Fibroblast of pulmonary artery (primary cell): ENCODE data around the gene ENAH.
"Not testable (repeated sequence)": the region's sequence is repeated elsewhere in the genome, so short reads cannot be mapped to it uniquely, and the experiment has no call there.

ENCODE experiments used
- DNase-seq: peaks from one replicate; pipeline ENCODE4 v3.0.0-alpha.2; 2010; ENCODE audit warnings: low read depth
- H3K4me3 ChIP-seq: replicated peaks from 2 replicates; pipeline ENCODE4 v1.5.1; 2011; ENCODE audit warnings: low read depth, mild to moderate bottlenecking, control low read depth, low read length, moderate library complexity
- TF ChIP-seq, protein P1 (sequence below): IDR thresholded peaks from 2 replicates; pipeline ENCODE4 v1.5.1; 2011; ENCODE audit warnings: mild to moderate bottlenecking, control low read depth, low read length, inconsistent platforms; ENCODE audit errors: missing control alignments

The ENAH gene

DNA sequence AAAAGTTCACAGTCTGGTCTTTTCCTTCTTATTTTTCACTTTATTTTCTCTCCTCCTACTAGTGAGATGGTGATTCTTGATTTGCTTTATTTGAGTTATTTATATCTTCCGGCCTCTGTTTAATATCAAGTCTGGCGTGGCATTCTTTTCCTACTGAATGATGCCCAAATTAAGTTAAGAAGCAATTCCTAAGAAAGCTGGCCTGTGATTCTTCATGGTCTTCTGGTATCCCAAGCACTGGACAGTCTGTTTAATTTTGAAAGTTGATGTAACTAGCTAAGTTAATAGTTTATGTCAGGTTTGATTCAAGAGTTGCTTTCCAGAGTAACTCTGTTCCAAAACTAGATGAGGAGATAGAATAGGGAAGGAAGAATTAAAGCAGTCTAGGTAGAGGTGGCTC, 9.2 kb upstream of the ENAH start:
- no peak overlapping the region for H3K4me3 ChIP-seq
- TF ChIP-seq, protein P1, sequence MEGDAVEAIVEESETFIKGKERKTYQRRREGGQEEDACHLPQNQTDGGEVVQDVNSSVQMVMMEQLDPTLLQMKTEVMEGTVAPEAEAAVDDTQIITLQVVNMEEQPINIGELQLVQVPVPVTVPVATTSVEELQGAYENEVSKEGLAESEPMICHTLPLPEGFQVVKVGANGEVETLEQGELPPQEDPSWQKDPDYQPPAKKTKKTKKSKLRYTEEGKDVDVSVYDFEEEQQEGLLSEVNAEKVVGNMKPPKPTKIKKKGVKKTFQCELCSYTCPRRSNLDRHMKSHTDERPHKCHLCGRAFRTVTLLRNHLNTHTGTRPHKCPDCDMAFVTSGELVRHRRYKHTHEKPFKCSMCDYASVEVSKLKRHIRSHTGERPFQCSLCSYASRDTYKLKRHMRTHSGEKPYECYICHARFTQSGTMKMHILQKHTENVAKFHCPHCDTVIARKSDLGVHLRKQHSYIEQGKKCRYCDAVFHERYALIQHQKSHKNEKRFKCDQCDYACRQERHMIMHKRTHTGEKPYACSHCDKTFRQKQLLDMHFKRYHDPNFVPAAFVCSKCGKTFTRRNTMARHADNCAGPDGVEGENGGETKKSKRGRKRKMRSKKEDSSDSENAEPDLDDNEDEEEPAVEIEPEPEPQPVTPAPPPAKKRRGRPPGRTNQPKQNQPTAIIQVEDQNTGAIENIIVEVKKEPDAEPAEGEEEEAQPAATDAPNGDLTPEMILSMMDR, result no peak
- DNase-seq, result no peak

GRCh38 chr1:225660544-225660946, 7.6 kb upstream of the ENAH start:
- TF ChIP-seq, protein P1, result no peak
- H3K4me3 ChIP-seq, result no peak overlapping the region
- no peak for DNase-seq

- peak; percentile 33 for DNase-seq
- TF ChIP-seq, protein P1, result no peak
- H3K4me3 ChIP-seq, result no peak overlapping the region
Observed at GRCh38 chr1:225658041-225658440, 5.1 kb upstream of the ENAH start.

DNA sequence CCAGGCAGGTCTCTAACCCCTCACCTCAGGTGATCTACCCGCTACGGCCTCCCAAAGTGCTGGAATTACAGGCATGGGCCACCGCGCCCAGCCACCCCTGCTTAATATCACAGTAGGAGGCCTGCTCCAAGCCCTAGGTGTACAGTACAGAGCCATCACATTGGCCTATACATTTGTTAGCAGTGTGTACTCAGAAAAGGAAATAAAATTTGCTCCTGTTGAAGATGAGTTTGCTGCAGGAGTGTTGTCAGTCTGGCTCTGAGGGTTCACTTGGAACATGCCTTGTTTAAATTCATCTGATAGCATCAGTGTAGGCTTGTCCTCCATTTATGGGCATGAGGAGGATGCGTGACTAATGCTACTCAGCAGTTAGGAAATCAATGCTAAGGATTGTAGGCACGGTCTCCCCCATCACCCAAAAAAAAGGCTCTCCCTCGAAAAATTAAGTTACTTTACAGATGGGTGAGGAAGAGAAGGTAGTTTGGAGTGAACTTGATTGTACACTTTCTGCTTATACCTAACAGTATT, 4.6 kb upstream of the ENAH start:
- DNase-seq, result peak; percentile 85
- TF ChIP-seq, protein P1, result no peak
- H3K4me3 ChIP-seq, result no peak overlapping the region

GRCh38 chr1:225656259-225656655, 3.3 kb upstream of the ENAH start:
- DNase-seq, H3K4me3 ChIP-seq: not testable (repeated sequence)

DNA sequence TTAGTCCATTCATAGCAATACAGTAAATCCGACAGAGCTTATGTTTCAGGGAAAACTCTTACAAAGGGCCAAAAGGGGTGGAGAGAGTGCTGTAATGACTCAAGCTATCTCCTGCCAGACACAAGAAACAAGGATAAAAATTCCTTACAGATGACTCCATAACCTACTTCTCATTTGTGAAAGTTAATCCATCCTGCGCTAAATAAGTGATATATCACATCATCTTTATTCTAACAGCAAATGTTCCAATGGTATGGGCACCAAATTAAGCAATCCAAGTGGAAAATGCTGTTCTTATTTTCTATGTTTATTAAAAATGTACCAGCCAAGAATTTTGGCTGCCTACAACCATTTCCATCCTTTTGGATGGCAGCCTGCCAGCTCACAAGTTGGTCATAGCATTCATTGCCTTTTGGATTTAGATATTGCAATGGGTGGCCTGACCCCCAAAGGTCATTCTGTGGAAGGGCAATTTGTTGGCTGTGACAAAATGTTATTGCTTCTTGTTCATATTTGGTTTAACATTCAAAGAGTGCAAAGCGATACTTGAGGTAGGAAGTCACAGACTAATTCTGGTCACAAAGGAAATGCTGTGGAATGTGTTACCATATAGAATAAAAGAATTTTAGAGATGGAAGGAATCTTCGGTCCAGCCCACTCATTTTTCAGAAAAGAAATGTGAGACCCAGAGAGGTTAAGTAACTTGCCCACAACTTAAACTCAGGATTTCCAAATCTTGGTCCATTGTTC, 2.8 kb upstream of the ENAH start:
- no peak overlapping the region for H3K4me3 ChIP-seq
- peak; percentile 98 for DNase-seq
- TF ChIP-seq, protein P1, result no peak

GRCh38 chr1:225654688-225655508, 2.0 kb upstream of the ENAH start:
- DNase-seq, result no peak
- no peak overlapping the region for H3K4me3 ChIP-seq

More at GRCh38 chr1:225654688-225655508, 2.0 kb upstream of the ENAH start:
- TF ChIP-seq, protein P1, result no peak
